NK-92 (cell line): ENCODE results near the gene VPS13A.

Source experiments
- DNase-seq: peaks from one replicate; lab custom pipeline; 2025; ENCODE audit not compliant: unreplicated experiment; lab: John Stamatoyannopoulos, UW

The VPS13A gene

DNA sequence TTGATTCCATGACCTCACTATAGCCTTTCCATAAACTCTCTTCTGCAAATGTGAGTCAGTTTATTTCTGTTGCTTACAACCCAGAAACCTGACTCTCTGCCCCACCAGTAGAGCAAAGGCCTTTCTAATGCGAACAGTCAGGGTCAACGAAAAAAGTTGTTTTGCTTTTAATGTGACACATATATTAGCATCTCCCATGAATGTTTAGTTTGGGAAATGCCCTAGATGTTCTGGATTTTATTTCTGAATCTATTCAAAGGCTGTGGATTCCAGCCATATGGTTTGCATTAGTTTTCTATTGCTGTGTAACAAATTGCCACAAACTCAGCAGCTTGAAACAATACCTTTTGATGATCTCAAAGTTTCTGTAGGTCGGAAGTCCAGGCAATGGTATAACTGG is 277.3 kb downstream of the VPS13A start:
- no peak for DNase-seq

- DNase-seq: no peak
Observed at GRCh38 chr9:77455312-77455927, 278.1 kb downstream of the VPS13A start.

- DNase-seq: no peak
Observed at GRCh38 chr9:77456829-77457437, 279.6 kb downstream of the VPS13A start.

GRCh38 chr9:77457916-77458592 is 280.7 kb downstream of the VPS13A start:
- no peak for DNase-seq

DNA sequence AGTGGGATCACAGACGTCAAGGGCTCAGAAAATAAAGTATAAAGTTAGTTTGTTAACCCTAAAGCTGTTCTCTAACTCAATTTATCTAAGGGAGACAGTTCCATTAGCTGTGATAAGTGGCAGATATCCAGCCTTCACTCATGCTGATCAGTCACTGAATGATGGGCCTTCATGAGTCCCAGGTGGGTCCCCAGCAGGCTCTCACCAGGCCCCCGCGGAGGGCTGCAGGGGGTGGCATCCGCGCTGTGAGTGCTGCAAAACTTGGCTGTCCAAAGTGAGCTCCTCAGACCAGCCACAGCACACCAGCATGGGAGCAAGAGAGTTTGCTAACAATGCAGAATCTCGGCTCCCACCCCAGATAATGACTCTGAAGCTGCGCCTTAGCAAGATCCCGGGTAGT is 283.6 kb downstream of the VPS13A start:
- DNase-seq: no peak

DNA sequence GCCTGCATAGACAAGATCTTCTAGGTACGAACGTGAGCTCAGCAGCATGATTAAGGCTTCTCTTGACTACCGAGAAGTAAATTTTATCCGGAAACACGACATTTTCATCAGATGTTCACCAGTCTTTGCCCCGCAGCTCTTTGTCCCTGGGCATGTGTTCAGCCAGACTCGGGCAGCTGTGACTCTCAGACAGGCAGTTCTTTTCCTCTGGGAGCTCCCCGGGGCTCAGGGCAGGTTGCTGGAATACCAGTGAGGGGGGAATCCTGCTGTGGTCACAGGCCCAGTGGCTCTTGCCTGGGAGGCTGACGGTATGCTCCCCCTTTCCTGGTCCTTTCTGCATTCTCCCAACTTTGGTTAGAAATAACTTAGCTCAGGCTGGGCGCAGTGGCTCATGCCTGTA is 284.7 kb downstream of the VPS13A start:
- no peak for DNase-seq

- DNase-seq: no peak
Observed at GRCh38 chr9:77463151-77463550, 285.8 kb downstream of the VPS13A start.

GRCh38 chr9:77464661-77465060 is 287.3 kb downstream of the VPS13A start:
- DNase-seq: no peak

GRCh38 chr9:77469515-77470231 is 292.3 kb downstream of the VPS13A start:
- no peak for DNase-seq
